Midbrain (tissue), 1 donor: ENCODE measurements around the gene CRYBA2.

Experiments used
- DNase-seq: peaks from one replicate; lab custom pipeline; 2025; lab: John Stamatoyannopoulos, UW

CRYBA2 gene

GRCh38 chr2:218999021-218999880 is 6.0 kb upstream of the CRYBA2 start:
- DNase-seq = no peak

- DNase-seq = no peak
These were observed 5.3 kb upstream of the CRYBA2 start for GRCh38 chr2:218998414-218999002.

GRCh38 chr2:218997731-218998130 is 4.5 kb upstream of the CRYBA2 start:
- no peak for DNase-seq

GRCh38 chr2:218996937-218997336 is 3.7 kb upstream of the CRYBA2 start:
- DNase-seq = no peak

- peak; percentile 89 for DNase-seq
These were observed 2.9 kb upstream of the CRYBA2 start for GRCh38 chr2:218995972-218996711.

GRCh38 chr2:218995561-218995960 is 2.3 kb upstream of the CRYBA2 start:
- no peak for DNase-seq

GRCh38 chr2:218992703-218993344 is 398 bp downstream of the CRYBA2 start:
- no peak for DNase-seq

GRCh38 chr2:218992196-218992595 is 1.0 kb downstream of the CRYBA2 start:
- no peak for DNase-seq

- DNase-seq = no peak
These were observed 1.5 kb downstream of the CRYBA2 start for GRCh38 chr2:218991674-218992168.

- DNase-seq = no peak
These were observed 2.6 kb downstream of the CRYBA2 start for GRCh38 chr2:218990612-218991011.

- no peak for DNase-seq
These were observed 3.2 kb downstream of the CRYBA2 start for GRCh38 chr2:218990052-218990451.

GRCh38 chr2:218988650-218989049 is 4.6 kb downstream of the CRYBA2 start:
- no peak for DNase-seq

- DNase-seq = no peak
These were observed 5.1 kb downstream of the CRYBA2 start for GRCh38 chr2:218988164-218988563.

GRCh38 chr2:218986148-218986761 is 7.0 kb downstream of the CRYBA2 start:
- no peak for DNase-seq

- no peak for DNase-seq
These were observed 7.7 kb downstream of the CRYBA2 start for GRCh38 chr2:218985325-218986091.

- no peak for DNase-seq
These were observed 8.2 kb downstream of the CRYBA2 start, which contains the start of gene FEV for GRCh38 chr2:218985021-218985324. FEV (minus strand) TSS chr2:218985184; CDS start chr2:218985075, 109 bp downstream.

- DNase-seq = no peak
These were observed 8.8 kb downstream of the CRYBA2 start for GRCh38 chr2:218984239-218985020.

GRCh38 chr2:218983934-218984238 is 9.3 kb downstream of the CRYBA2 start:
- DNase-seq = no peak

- no peak for DNase-seq
These were observed 9.8 kb downstream of the CRYBA2 start for GRCh38 chr2:218983263-218983933.
